ENCODE data around the gene ITPRID2. TPM values are rescaled to one million over a fixed set of nuclear protein-coding genes. Genes with fewer than 3 reads are reported as not detected.
A peak's percentile ranks its signal among the peaks of the same experiment; 100 is the strongest.

The ITPRID2 gene
- total RNA-seq, 1 experiment from 2014 or later = 1,605 TPM

DNA sequence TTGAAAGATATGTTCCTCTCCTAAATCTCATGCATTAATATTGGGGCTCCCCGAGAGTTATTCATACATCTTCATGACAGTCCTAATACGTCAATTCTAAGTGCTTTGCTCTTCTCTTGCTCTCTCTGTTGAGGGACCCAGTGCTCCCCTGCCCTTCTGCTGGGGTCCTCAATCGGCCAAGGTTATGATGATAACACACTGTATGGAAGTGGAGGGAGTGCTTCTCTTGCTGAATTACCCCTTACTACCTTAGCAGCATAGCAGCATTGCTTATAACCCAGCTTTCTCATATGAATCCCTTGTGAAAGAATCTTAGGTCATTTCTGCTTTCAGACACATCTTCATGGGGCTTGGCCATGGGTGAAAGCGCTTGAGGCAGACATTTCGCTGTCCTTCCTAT, 43.2 kb downstream of the ITPRID2 start (continued):
- TF ChIP-seq SP1 (IDR thresholded peaks at IDR 0.05; ENCODE audit: low read depth) (no peak), MAX (IDR thresholded peaks at IDR 0.05) (no peak), ELF1 (IDR thresholded peaks at IDR 0.05; ENCODE audit: borderline replicate concordance, low read depth) (no peak), CEBPB (IDR thresholded peaks at IDR 0.05; ENCODE audit: low read depth) (no peak), EZH2 (IDR thresholded peaks at IDR 0.05) (no peak), CTCF (IDR thresholded peaks at IDR 0.05 in 2 of 3, conservative IDR thresholded peaks at IDR 0.05 in 1 of 3; ENCODE audit: borderline replicate concordance in 1 of 3, insufficient read depth in 1 of 3, low read depth in 2 of 3, low read length in 2 of 3) (no peak)
- TF ChIP-seq, protein P1, sequence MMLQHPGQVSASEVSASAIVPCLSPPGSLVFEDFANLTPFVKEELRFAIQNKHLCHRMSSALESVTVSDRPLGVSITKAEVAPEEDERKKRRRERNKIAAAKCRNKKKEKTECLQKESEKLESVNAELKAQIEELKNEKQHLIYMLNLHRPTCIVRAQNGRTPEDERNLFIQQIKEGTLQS (IDR thresholded peaks at IDR 0.05) = no peak

GRCh38 chr2:181937473-181937872, 45.9 kb downstream of the ITPRID2 start:
- Histone ChIP-seq H2AFZ (ENCODE audit: low read depth, low read length, poor library complexity, severe bottlenecking) (no peak overlapping the region), H3K27me3 (ENCODE audit: insufficient read depth, low read length) (no peaks in the 10 kb centered on the region), H3K9me2 (ENCODE audit: insufficient read depth) (no peaks in the 10 kb centered on the region), H3K27ac (ENCODE audit: low read depth, low read length) (no peak overlapping the region), H3K4me1 (ENCODE audit: control insufficient read depth in 1 of 2, insufficient read depth in 2 of 2, low read length in 2 of 2) (peaks cover 19 to 33% of the 10 kb centered on the region in 2 experiments), H3K9ac (ENCODE audit: low read length) (no peak overlapping the region), H3K36me3 (ENCODE audit: control insufficient read depth in 1 of 2, insufficient read depth in 2 of 2, low read length in 2 of 2) (no peaks in the 10 kb centered on the region), H4K20me1 (ENCODE audit: insufficient read depth) (no peaks in the 10 kb centered on the region), H3K4me2 (ENCODE audit: low read length) (peak overlapping the region; percentile 22), H3K9me3 (ENCODE audit: control insufficient read depth in 1 of 2, insufficient read depth in 1 of 2, low read depth in 1 of 2, low read length in 2 of 2) (no peaks in the 10 kb centered on the region), H3K4me3 (replicated peaks in 1 of 2; ENCODE audit: low read depth in 1 of 2, low read length in 2 of 2) (no peak overlapping the region), H3K79me2 (ENCODE audit: insufficient read depth, low read length) (no peaks in the 10 kb centered on the region)
- intact Hi-C loops (cut with micrococcal nuclease) = loop anchor here (10.0 kb wide), 1 partner anchor 707 kb away; no protein-coding TSS in a partner anchor
- BruUV-seq (replicated peaks) = no TSS peak
- 0 out of 2 replicates have a peak, but pooled peaks have one; percentile 25 for TF ChIP-seq ELF1 (IDR thresholded peaks at IDR 0.05; ENCODE audit: borderline replicate concordance, low read depth)
- TF ChIP-seq REST (IDR thresholded peaks at IDR 0.05; ENCODE audit: low read depth) = no peak
- CTCF ChIA-PET = interaction anchor here (1.2 to 3.2 kb wide), 5 partner anchors 10 to 195 kb away, joined by 4 to 17 read pairs (median 4); no protein-coding TSS in a partner anchor
- RAD21 ChIA-PET (ENCODE audit: low non-redundant PET in 1 of 2, low total read pairs in 2 of 2, uncharacterized antibody in 2 of 2, unreplicated experiment in 2 of 2) = no interaction called here
- ATAC-seq (no peak), DNase-seq (ENCODE audit: low read depth, low spot score) (no peak)
- POLR2A ChIA-PET = interaction anchor here (2.3 kb wide), 1 partner anchor 11 kb away, joined by 5 read pairs; no protein-coding TSS in a partner anchor
